HG03139 (cell line): ENCODE data around the gene PEX10.

ENCODE experiments used
- ATAC-seq: cut with Tn5 transposase; IDR thresholded peaks from one replicate; pipeline ENCODE4 v1.9.1; 2021; ENCODE audit not compliant: unreplicated experiment

Gene PEX10

GRCh38 chr1:2354511-2355372 lies 57.6 kb downstream of the PEX10 start:
- no peak for ATAC-seq
